K562 (cell line): Measurements from ENCODE around the gene PTCD3. TPM values are rescaled to one million over a fixed set of nuclear protein-coding genes. Genes with fewer than 3 reads are reported as not detected.

Experiments
- ATAC-seq: fragments of 200-7000 bp; cut with Tn5 transposase; 3 replicates; pipeline ENCODE4 v1.9.1; 2020; ENCODE audit warnings: moderate library complexity
- BruUV-seq: library from RNA; stranded (reverse); fragments of 400-500 nt; replicated peaks from 2 replicates; lab custom pipeline; 2021; lab: Mats Ljungman, UMichigan
- CTCF ChIA-PET: fragments of 300-600 bp; formaldehyde crosslinking; extraction: SDS; loops from one replicate; lab custom pipeline; 2021; ENCODE audit warnings: low intra/inter-chr PET ratio; lab: Yijun Ruan, JAX
- POLR2A ChIA-PET: fragments of 300-600, 350-650 bp; sonication (Branson Sonifier 250); formaldehyde crosslinking; extraction: SDS; loops from one replicate; lab custom pipeline; 2021; ENCODE audit warnings: antibody characterized with exemption, inconsistent platforms; lab: Yijun Ruan, JAX
- DNase-seq, 4 experiments: peaks; one replicate each; pipeline versions ENCODE4 v3.0.0 to v3.0.0-alpha.2; 2011 to 2018; ENCODE audit warnings: low spot score in 3 of 4, mixed read lengths in 3 of 4; ENCODE audit errors: extremely low read depth in 1 of 4
- FAIRE-seq: peaks from 2 replicates; lab custom pipeline; 2011; peaks lifted over from hg19 to GRCh38; lab: Jason Lieb, UNC
- H2AFZ ChIP-seq: 2 replicates; pipeline ENCODE4 v1.6.0; 2011; ENCODE audit warnings: low read depth, low read length, control low read depth, inconsistent platforms
- H3K27ac ChIP-seq: fragments of 200-600 bp; 3 replicates; pipeline ENCODE4 v1.8.0; 2011; ENCODE audit warnings: low read depth, mild to moderate bottlenecking, control low read depth, inconsistent platforms, low read length, moderate library complexity, mixed read lengths; ENCODE audit errors: extremely low read depth
- H3K27me3 ChIP-seq, 2 experiments: fragments of 300-600 bp in 1 of 2; 2 replicates in 1 of 2; 3 replicates in 1 of 2; pipeline versions ENCODE4 v1.6.0 to v1.8.0; 2011; ENCODE audit warnings: inconsistent platforms in 2 of 2, low read length in 2 of 2, mild to moderate bottlenecking in 1 of 2, mixed read lengths in 1 of 2, moderate library complexity in 1 of 2; ENCODE audit not compliant: control insufficient read depth in 2 of 2, insufficient read depth in 2 of 2
- H3K36me3 ChIP-seq: fragments of 300-600 bp; 3 replicates; pipeline ENCODE4 v1.8.0; 2011; ENCODE audit warnings: mild to moderate bottlenecking, low read length, inconsistent platforms; ENCODE audit not compliant: control insufficient read depth, insufficient read depth
- H3K4me1 ChIP-seq, 2 experiments: fragments of 200-600 bp in 1 of 2; replicated peaks in 1 of 2; 2 replicates in 1 of 2; 3 replicates in 1 of 2; pipeline versions ENCODE4 v1.5.1 to v1.8.0; 2011; ENCODE audit warnings: inconsistent platforms in 2 of 2, low read length in 2 of 2, mild to moderate bottlenecking in 1 of 2, mixed read lengths in 1 of 2, moderate library complexity in 1 of 2; ENCODE audit not compliant: control insufficient read depth in 2 of 2, insufficient read depth in 2 of 2
- H3K4me2 ChIP-seq: 2 replicates; pipeline ENCODE4 v1.6.1; 2011; ENCODE audit warnings: low read length, control low read depth, inconsistent platforms, mixed read lengths; ENCODE audit not compliant: insufficient read depth
- H3K4me3 ChIP-seq: fragments of 200-600 bp; sonication (generic), shearing (Covaris generic); 2 replicates; pipeline ENCODE4 v1.5.1; 2016; ENCODE audit warnings: control low read depth, inconsistent platforms
- H3K79me2 ChIP-seq: fragments of 200-600 bp; 3 replicates; pipeline ENCODE4 v1.8.0; 2011; ENCODE audit warnings: low read length, inconsistent platforms; ENCODE audit not compliant: control insufficient read depth, insufficient read depth
- H3K9ac ChIP-seq, 2 experiments: 2 replicates each; pipeline versions ENCODE4 v1.6.0 to v1.6.1; 2011; ENCODE audit warnings: low read depth in 2 of 2, low read length in 2 of 2, control low read depth in 1 of 2, inconsistent platforms in 1 of 2, mild to moderate bottlenecking in 1 of 2, mixed read lengths in 1 of 2; ENCODE audit not compliant: insufficient read depth in 1 of 2
- H3K9me1 ChIP-seq: one replicate; pipeline ENCODE4 v1.6.0; 2011; ENCODE audit warnings: inconsistent platforms, mild to moderate bottlenecking, low read length, moderate library complexity; ENCODE audit not compliant: control insufficient read depth, insufficient read depth
- H3K9me3 ChIP-seq: replicated peaks from 2 replicates; pipeline ENCODE4 v1.5.1; 2011; ENCODE audit warnings: low read depth, low read length, inconsistent platforms; ENCODE audit not compliant: control insufficient read depth, insufficient read depth
- H4K20me1 ChIP-seq: replicated peaks from 2 replicates; pipeline ENCODE4 v1.6.1; 2011; ENCODE audit warnings: low read length, inconsistent platforms, mixed read lengths; ENCODE audit not compliant: control insufficient read depth, insufficient read depth
- MYNN ChIP-seq, 2 experiments: sonication (generic); formaldehyde crosslinking in 1 of 2; IDR thresholded peaks; 2 replicates each; pipeline versions ENCODE4 v1.5.0 to v1.6.1; 2016 to 2020; ENCODE audit warnings: antibody characterized with exemption in 1 of 2, missing genetic modification reagents in 1 of 2
- POLR2A ChIP-seq: fragments of 450-650 bp; conservative IDR thresholded peaks from 2 replicates; pipeline ENCODE4 v1.6.1; 2016
- POLR2AphosphoS2 ChIP-seq: IDR thresholded peaks from 2 replicates; pipeline ENCODE4 v1.6.1; 2012; ENCODE audit warnings: low read length, improper control_type of control experiment
- POLR2AphosphoS5 ChIP-seq: IDR thresholded peaks from 2 replicates; pipeline ENCODE4 v1.6.1; 2011; ENCODE audit warnings: mild to moderate bottlenecking, low read depth, low read length, moderate library complexity; ENCODE audit not compliant: control insufficient read depth, insufficient read depth
- POLR2B ChIP-seq: fragments of 450-650 bp; IDR thresholded peaks from 2 replicates; pipeline ENCODE4 v1.6.1; 2018; ENCODE audit warnings: low read depth; ENCODE audit not compliant: partially characterized antibody
- SUPT5H ChIP-seq: fragments of 450-650 bp; IDR thresholded peaks from 2 replicates; pipeline ENCODE4 v1.6.1; 2016
- ZNF583 ChIP-seq: fragments of 250-450 bp; sonication (Bioruptor Pico); IDR thresholded peaks from 2 replicates; pipeline ENCODE4 v1.4.0; 2020
- WGBS: fragments of 100-300 bp; shearing (Covaris generic); methylation state at CpG from one replicate; pipeline ENCODE4 v1.1.6; 2016; ENCODE audit warnings: low coverage, mixed read lengths; ENCODE audit not compliant: insufficient coverage; ENCODE audit errors: missing lambda C conversion rate; 5-methylcytosine and 5-hydroxymethylcytosine counted together
- in situ Hi-C: fragments of 300-500 bp; cut with MboI; formaldehyde crosslinking; loops from 4 replicates; pipeline ENCODE4 v1.15.0; 2018; ENCODE audit warnings: inconsistent platforms, mixed read lengths
- intact Hi-C: fragments of 100-400 bp; cut with micrococcal nuclease; formaldehyde crosslinking; loops from 2 replicates; pipeline ENCODE4 v1.14.2; 2022
- polyA plus RNA-seq, 8 experiments: library from polyadenylated mRNA; depleted of rRNA in 4 of 8; stranded (reverse) in 5 of 8; unstranded in 3 of 8; fragments of >200 nt; fragmentation: Nextera tagmentation in 2 of 8; fragmentation: Illumina TruSeq in 1 of 8; extraction: Ambion mirVana in 2 of 8; extraction: Trizol in 1 of 8; gene quantifications; 2 replicates each; pipeline versions ENCODE4 v1.2.1 to v1.2.3, GENCODE V29; 2011 to 2014; ENCODE audit warnings: inconsistent platforms in 1 of 8, missing spikeins in 1 of 8
- total RNA-seq, 7 experiments: library from RNA; depleted of rRNA in 6 of 7; stranded (reverse); fragments of >200 nt in 6 of 7; fragmentation: Illumina TruSeq in 2 of 7; extraction: Trizol in 2 of 7; gene quantifications; 2 replicates each; pipeline versions ENCODE4 v1.2.1 to v1.2.3, GENCODE V29; 2011 to 2021; ENCODE audit warnings: low replicate concordance in 1 of 7
- TF ChIP-seq, protein P1 (sequence below): fragments of 450-650 bp; IDR thresholded peaks from 2 replicates; pipeline ENCODE4 v1.6.1; 2014; ENCODE audit warnings: low read depth, mild to moderate bottlenecking, moderate library complexity, borderline replicate concordance

The PTCD3 gene
- total and polyA plus RNA-seq, 9 of the 15 experiments (the other 6 are each of a cell fraction or from before 2014, with no cell fraction given) = 65.2 to 241 (median 172) TPM

DNA sequence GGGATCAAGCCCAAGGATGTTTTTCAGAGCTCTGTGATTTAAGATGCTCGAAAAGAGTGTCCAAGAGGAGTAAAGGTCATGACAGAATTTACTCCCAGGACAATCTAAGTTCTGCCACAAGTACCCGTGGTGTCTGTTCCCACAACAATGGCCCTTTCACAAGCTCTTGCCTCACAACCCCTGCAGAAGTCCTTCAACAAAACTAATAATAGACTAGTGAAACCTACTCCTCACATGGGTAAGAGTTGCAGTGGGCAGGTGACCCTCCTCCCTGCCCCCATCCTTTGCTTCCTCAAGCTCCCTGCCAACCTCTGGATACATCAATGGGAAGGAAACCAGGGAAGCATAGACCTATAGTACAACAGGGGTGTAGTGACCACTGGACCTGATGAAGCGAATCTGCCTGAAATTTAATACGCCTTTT is 34.9 kb downstream of the PTCD3 start:
- CTCF ChIA-PET = no interaction called here
- Histone ChIP-seq H3K9me1 (no peaks in the 10 kb centered on the region), H4K20me1 (no peaks in the 10 kb centered on the region), H3K79me2 (no peaks in the 10 kb centered on the region), H2AFZ (no peak overlapping the region), H3K4me2 (no peak overlapping the region), H3K9ac (no peak overlapping the region), H3K4me3 (no peak overlapping the region), H3K27me3 (no peaks in the 10 kb centered on the region), H3K9me3 (no peaks in the 10 kb centered on the region), H3K36me3 (peaks cover 95% of the 10 kb centered on the region), H3K4me1 (no peaks in the 10 kb centered on the region), H3K27ac (no peak overlapping the region)
- 71% methylated on average over 4 of the region's 4 CpGs for WGBS
- POLR2A ChIA-PET = interaction anchor here (0.8 kb wide), 1 partner anchor 27 kb away, joined by 3 read pairs; no protein-coding TSS in a partner anchor
- ATAC-seq = peak; percentile 32
- in situ Hi-C loops = no loop called here
- FAIRE-seq = no peak
- intact Hi-C loops = no loop called here
- DNase-seq = no peak
- BruUV-seq = TSS peak; percentile 7
- TF ChIP-seq POLR2A = peak; percentile 17; the same call in 1 of the 2 replicates
- TF ChIP-seq, protein P1, sequence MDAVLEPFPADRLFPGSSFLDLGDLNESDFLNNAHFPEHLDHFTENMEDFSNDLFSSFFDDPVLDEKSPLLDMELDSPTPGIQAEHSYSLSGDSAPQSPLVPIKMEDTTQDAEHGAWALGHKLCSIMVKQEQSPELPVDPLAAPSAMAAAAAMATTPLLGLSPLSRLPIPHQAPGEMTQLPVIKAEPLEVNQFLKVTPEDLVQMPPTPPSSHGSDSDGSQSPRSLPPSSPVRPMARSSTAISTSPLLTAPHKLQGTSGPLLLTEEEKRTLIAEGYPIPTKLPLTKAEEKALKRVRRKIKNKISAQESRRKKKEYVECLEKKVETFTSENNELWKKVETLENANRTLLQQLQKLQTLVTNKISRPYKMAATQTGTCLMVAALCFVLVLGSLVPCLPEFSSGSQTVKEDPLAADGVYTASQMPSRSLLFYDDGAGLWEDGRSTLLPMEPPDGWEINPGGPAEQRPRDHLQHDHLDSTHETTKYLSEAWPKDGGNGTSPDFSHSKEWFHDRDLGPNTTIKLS = no peak
- TF ChIP-seq MYNN (IDR thresholded peaks at IDR 0.05) = peak; percentile 29; the same call in 1 of the 2 replicates
- no peak for TF ChIP-seq MYNN (CRISPR knock-in tag; IDR thresholded peaks at IDR 0.05)
- TF ChIP-seq POLR2B = peak; percentile 36
- TF ChIP-seq POLR2AphosphoS2 = peak; percentile 66; the same call in 1 of the 2 replicates
- peak; percentile 36 for TF ChIP-seq POLR2AphosphoS5
- TF ChIP-seq SUPT5H = peak; percentile 39; the same call in 1 of the 2 replicates
- TF ChIP-seq ZNF583 = no peak
